Bronchial epithelial cell (primary cell): ENCODE data around the gene DNAAF2. TPM values are rescaled to one million over a fixed set of nuclear protein-coding genes. Genes with fewer than 3 reads are reported as not detected.
"Not testable (repeated sequence)": the region's sequence is repeated elsewhere in the genome, so short reads cannot be mapped to it uniquely, and the experiment has no call there.

Experiments used
- DNase-seq: peaks from one replicate; pipeline ENCODE4 v3.0.0-alpha.2; 2010; ENCODE audit warnings: low read depth
- FAIRE-seq: peaks from 2 replicates; lab custom pipeline; 2011; peaks lifted over from hg19 to GRCh38; lab: Jason Lieb, UNC
- H3K27me3 ChIP-seq: 2 replicates; pipeline ENCODE4 v1.5.1; 2011; ENCODE audit warnings: low read length; ENCODE audit not compliant: control insufficient read depth, insufficient read depth
- H3K36me3 ChIP-seq: 2 replicates; pipeline ENCODE4 v1.5.1; 2011; ENCODE audit warnings: low read length; ENCODE audit not compliant: control insufficient read depth, insufficient read depth
- H3K4me3 ChIP-seq: 2 replicates; pipeline ENCODE4 v1.5.1; 2011; ENCODE audit warnings: mild to moderate bottlenecking, low read depth, low read length, control low read depth
- total RNA-seq: library from RNA; depleted of rRNA; stranded (reverse); fragments of >200 nt; gene quantifications from 2 replicates; pipeline ENCODE4 v1.2.1, GENCODE V29; 2014
- TF ChIP-seq, protein P1 (sequence below): IDR thresholded peaks from 2 replicates; pipeline ENCODE4 v1.5.1; 2011; ENCODE audit warnings: mild to moderate bottlenecking, moderate library complexity, low read length, control low read depth, inconsistent platforms; ENCODE audit not compliant: insufficient read depth, severe bottlenecking

DNAAF2 gene
- total RNA-seq, 1 donor from 2014 or later = 10.8 TPM

DNA sequence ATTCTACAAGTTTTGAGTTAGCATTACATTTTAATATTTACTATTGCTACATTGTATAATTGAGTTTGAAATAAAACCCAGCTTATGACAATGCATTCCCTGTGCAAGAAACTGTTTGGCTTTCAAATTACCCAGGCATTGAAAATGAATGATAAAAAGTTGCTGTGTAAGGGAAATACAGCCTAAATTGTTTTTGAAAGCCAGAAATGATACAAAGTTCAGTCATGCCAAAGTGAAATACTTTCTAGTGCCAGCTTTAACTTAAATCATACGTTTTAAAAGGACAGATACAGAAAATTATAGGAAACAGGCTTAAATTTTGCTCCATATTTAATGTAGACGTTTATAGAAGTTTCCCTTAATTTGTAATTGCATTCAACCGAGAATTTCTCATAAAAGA, 11.7 kb downstream of the DNAAF2 start:
- no peak for FAIRE-seq
- H3K4me3 ChIP-seq = no peak overlapping the region
- TF ChIP-seq, protein P1, sequence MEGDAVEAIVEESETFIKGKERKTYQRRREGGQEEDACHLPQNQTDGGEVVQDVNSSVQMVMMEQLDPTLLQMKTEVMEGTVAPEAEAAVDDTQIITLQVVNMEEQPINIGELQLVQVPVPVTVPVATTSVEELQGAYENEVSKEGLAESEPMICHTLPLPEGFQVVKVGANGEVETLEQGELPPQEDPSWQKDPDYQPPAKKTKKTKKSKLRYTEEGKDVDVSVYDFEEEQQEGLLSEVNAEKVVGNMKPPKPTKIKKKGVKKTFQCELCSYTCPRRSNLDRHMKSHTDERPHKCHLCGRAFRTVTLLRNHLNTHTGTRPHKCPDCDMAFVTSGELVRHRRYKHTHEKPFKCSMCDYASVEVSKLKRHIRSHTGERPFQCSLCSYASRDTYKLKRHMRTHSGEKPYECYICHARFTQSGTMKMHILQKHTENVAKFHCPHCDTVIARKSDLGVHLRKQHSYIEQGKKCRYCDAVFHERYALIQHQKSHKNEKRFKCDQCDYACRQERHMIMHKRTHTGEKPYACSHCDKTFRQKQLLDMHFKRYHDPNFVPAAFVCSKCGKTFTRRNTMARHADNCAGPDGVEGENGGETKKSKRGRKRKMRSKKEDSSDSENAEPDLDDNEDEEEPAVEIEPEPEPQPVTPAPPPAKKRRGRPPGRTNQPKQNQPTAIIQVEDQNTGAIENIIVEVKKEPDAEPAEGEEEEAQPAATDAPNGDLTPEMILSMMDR = no peak

DNA sequence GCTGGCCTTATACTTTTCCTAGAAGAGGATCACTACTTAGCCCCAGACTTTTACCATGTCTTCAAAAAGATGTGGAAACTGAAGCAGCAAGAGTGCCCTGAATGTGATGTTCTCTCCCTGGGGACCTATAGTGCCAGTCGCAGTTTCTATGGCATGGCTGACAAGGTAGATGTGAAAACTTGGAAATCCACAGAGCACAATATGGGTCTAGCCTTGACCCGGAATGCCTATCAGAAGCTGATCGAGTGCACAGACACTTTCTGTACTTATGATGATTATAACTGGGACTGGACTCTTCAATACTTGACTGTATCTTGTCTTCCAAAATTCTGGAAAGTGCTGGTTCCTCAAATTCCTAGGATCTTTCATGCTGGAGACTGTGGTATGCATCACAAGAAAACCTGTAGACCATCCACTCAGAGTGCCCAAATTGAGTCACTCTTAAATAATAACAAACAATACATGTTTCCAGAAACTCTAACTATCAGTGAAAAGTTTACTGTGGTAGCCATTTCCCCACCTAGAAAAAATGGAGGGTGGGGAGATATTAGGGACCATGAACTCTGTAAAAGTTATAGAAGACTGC, 12.9 kb downstream of the DNAAF2 start:
- FAIRE-seq (no peak), DNase-seq (no peak)
- Histone ChIP-seq H3K36me3 (peaks cover 1% of the 10 kb centered on the region), H3K4me3 (peak overlapping the region; percentile 87), H3K27me3 (no peaks in the 10 kb centered on the region)
- TF ChIP-seq, protein P1 = no peak

More for the DNA sequence above, 11.7 kb downstream of the DNAAF2 start:
- no peak for DNase-seq
- Histone ChIP-seq H3K36me3 (peaks cover 1% of the 10 kb centered on the region), H3K27me3 (no peaks in the 10 kb centered on the region)

DNA sequence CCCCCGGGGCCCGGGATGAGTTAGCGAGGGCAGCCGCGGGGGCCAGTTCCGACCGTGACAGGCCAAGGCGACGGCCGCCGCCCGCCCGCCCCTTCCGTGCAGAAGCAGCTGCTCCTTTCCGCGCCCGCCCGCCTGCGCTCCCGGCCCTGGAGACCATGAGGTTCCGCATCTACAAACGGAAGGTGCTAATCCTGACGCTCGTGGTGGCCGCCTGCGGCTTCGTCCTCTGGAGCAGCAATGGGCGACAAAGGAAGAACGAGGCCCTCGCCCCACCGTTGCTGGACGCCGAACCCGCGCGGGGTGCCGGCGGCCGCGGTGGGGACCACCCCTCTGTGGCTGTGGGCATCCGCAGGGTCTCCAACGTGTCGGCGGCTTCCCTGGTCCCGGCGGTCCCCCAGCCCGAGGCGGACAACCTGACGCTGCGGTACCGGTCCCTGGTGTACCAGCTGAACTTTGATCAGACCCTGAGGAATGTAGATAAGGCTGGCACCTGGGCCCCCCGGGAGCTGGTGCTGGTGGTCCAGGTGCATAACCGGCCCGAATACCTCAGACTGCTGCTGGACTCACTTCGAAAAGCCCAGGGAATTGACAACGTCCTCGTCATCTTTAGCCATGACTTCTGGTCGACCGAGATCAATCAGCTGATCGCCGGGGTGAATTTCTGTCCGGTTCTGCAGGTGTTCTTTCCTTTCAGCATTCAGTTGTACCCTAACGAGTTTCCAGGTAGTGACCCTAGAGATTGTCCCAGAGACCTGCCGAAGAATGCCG, 13.7 kb downstream of the DNAAF2 start:
- FAIRE-seq (no peak), DNase-seq (no peak)
- peak overlapping the region; percentile 87 for H3K4me3 ChIP-seq
- H3K36me3 ChIP-seq = peaks cover 1% of the 10 kb centered on the region
- H3K27me3 ChIP-seq = no peaks in the 10 kb centered on the region
- TF ChIP-seq, protein P1 = no peak

DNA sequence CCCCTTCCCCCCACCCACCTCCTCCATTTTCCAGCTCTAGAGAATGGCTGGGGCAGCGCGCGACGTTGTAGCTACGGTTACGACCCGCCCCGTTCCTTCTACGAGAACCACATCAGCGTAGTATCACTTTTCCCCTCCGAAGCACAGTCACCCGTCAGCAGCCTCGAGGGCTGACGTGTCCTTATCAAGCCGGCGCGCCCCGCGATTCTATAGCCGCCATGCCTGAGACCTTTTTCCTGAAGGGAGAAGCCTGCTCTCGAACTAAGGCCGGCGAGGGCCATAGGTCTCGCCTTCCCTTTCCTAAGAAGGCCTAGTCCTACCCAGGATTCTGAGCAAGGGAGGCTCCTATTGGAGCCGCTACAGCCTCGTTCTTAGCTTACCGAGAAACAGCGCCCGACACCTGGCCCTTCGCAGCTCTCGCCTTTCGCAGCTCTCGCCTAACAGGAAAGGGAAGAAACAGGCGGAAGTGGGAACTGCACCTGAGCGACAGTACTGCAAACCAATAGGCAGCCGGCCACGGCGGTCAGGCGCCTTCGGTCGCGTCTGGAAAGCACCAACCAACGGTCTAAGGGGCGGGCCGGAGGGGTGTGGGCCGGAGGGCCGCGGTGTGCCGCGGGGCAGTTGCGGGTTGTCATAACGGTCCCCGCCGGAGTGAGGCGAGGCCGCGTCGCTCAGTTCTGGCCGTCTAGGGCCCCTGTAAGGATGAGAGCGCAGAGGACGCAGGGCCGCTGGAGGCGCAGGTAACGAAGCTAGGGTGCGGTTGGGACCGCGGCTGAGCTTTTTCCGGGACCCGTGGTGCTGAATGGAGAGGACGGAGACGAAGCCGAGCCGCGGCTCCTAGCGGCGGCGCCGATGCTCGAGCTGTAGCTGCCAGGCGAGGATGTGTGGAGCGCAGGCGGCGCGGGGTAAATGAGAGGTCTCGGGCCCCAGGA, 14.6 kb downstream of the DNAAF2 start, which contains the start of the genes MGAT2 and RPL36AL:
TSS of gene MGAT2 (plus strand) at position 618 of the 932 bp plus-strand sequence. CDS start 470 bp downstream, outside the sequence.
TSS of gene RPL36AL (minus strand) at position 445 of the 932 bp plus-strand sequence. CDS start 1,522 bp downstream, outside the sequence.
- FAIRE-seq = no peak

DNA sequence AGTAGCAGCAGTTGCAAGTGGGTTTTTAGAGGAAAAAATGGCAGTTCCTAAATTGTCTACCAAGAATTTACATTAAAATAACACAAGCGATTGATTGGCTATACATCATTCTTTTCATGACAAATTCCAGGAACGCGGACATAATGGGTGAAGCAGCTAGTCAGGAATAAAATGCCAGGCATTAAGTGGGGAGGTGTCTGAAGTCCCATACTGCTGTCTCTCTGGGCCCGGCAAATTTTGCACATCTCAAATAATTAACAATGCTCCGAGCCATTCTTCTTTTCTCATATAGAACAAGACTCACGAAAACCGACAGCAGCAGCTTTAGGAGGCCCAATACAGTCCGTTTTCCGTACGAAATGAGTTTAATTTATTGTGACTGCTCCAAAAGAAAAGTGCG, 15.3 kb downstream of the DNAAF2 start:
- no peak for FAIRE-seq

More for the DNA sequence above, 14.6 kb downstream of the DNAAF2 start, which contains the start of the genes MGAT2 and RPL36AL:
- peak; percentile 95 for DNase-seq
- Histone ChIP-seq H3K4me3 (peak within 1 kb of the TSS; percentile 87), H3K27me3 (no peaks in the 10 kb centered on the region), H3K36me3 (peaks cover under 1% of the 10 kb centered on the region)
- TF ChIP-seq, protein P1 = peak; percentile 62

DNA sequence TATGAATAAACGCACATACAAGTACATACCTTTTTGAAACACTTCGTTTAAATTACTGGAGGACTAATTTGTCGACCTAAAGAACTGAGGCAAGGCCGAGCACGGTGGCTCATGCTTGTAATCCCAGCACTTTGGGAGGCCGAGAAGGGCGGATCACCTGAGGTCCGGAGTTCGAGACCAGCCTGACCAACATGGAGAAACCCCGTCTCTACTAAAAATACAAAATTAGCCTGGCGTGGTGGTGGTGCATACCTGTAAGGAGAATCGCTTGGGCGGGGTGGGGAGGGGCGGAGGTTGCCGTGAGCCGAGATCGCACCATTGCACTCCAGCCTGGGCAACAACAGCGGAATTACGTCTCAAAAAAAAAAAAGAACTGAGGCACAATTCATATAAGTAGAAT, 15.8 kb downstream of the DNAAF2 start:
- H3K4me3 ChIP-seq = peak overlapping the region; percentile 87
- H3K36me3 ChIP-seq, DNase-seq, FAIRE-seq, H3K27me3 ChIP-seq: not testable (repeated sequence)

More for the DNA sequence above, 15.3 kb downstream of the DNAAF2 start:
- Histone ChIP-seq H3K4me3 (peak overlapping the region; percentile 87), H3K27me3 (no peaks in the 10 kb centered on the region), H3K36me3 (no peaks in the 10 kb centered on the region)
- TF ChIP-seq, protein P1 = no peak
- DNase-seq = no peak
